Measurements from ENCODE around the gene MYOZ3. TPM values are rescaled to one million over a fixed set of nuclear protein-coding genes. Genes with fewer than 3 reads are reported as not detected.

Gene MYOZ3
- total RNA-seq, 4 donors from 2014 or later, result 4.8 to 12.6 (median 11.3) TPM

DNA sequence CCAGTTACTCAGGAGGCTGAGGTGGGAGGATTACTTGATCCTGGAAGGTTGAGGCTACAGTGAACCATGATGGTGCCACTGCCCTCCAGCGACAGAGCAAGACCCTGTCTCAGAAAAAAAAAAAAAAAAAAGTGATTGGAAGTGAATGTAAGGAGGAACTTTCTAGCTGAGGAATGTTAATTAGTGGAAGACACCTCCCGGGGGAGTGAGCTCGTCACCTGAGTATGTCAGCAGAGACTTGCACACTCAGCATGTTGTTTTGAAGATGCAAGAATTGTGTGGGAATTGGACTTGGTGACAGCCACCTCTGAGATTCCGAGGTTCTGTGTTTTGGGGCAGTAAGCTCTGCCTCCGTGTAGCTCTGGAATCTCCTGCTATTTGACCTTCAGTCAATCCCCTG, 17.0 kb upstream of the MYOZ3 start:
- Histone ChIP-seq H3K9me3 (no peaks in the 10 kb centered on the region), H3K27me3 (no peaks in the 10 kb centered on the region), H3K36me3 (peaks cover 0 to 10% of the 10 kb centered on the region in 2 donors), H3K4me3 (no peak overlapping the region), H3K27ac (peak overlapping the region; percentile 96 to 100 (median 100)), H3K4me1 (peaks cover 89 to 93% of the 10 kb centered on the region in 2 donors)
- in situ Hi-C loops (cut with MboI; ENCODE audit: low sequenced_read_pairs in 4 of 4), result no loop called here
- intact Hi-C loops (cut with DNase I; ENCODE audit: low total_unique reads), result no loop called here
- ATAC-seq, result no peak
- DNase-seq, result no peak
- TF ChIP-seq, protein P1, sequence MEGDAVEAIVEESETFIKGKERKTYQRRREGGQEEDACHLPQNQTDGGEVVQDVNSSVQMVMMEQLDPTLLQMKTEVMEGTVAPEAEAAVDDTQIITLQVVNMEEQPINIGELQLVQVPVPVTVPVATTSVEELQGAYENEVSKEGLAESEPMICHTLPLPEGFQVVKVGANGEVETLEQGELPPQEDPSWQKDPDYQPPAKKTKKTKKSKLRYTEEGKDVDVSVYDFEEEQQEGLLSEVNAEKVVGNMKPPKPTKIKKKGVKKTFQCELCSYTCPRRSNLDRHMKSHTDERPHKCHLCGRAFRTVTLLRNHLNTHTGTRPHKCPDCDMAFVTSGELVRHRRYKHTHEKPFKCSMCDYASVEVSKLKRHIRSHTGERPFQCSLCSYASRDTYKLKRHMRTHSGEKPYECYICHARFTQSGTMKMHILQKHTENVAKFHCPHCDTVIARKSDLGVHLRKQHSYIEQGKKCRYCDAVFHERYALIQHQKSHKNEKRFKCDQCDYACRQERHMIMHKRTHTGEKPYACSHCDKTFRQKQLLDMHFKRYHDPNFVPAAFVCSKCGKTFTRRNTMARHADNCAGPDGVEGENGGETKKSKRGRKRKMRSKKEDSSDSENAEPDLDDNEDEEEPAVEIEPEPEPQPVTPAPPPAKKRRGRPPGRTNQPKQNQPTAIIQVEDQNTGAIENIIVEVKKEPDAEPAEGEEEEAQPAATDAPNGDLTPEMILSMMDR (IDR thresholded peaks at IDR 0.05 in 4 of 5, conservative IDR thresholded peaks at IDR 0.05 in 1 of 5), result no peak
- TF ChIP-seq POLR2A (IDR thresholded peaks at IDR 0.05), result no peak

DNA sequence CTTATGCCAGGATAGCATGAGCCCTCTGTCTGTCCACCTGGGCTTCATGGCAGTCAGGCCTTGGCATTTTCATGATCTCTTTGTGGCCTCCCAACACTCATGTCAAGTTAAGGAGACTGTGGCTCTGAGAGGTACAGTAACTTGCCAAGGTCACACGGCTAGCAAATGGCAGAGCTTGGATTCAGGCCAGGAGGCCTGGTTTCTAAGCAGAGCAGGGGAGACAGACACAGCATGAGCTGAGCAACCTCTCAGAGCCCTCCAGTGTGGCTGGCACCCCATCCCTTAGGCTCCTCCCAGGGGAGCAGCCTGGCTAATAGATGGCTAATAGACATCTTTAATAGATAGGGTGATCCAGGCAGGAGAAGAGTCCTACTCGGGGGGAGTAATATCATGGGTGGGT, 16.5 kb upstream of the MYOZ3 start:
- in situ Hi-C loops (cut with MboI; ENCODE audit: low sequenced_read_pairs in 4 of 4), result no loop called here
- TF ChIP-seq POLR2A (IDR thresholded peaks at IDR 0.05), result no peak
- TF ChIP-seq, protein P1 (IDR thresholded peaks at IDR 0.05 in 4 of 5, conservative IDR thresholded peaks at IDR 0.05 in 1 of 5), result no peak
- Histone ChIP-seq H3K4me1 (peaks cover 89 to 93% of the 10 kb centered on the region in 2 donors), H3K27ac (peak overlapping the region; percentile 96 to 100 (median 100)), H3K36me3 (peaks cover 0 to 14% of the 10 kb centered on the region in 2 donors), H3K4me3 (no peak overlapping the region), H3K27me3 (no peaks in the 10 kb centered on the region), H3K9me3 (no peaks in the 10 kb centered on the region)
- DNase-seq (peak in 1 of 2 donors; percentile 74), ATAC-seq (peak in 1 of 2 donors; percentile 27)
- intact Hi-C loops (cut with DNase I; ENCODE audit: low total_unique reads), result no loop called here

DNA sequence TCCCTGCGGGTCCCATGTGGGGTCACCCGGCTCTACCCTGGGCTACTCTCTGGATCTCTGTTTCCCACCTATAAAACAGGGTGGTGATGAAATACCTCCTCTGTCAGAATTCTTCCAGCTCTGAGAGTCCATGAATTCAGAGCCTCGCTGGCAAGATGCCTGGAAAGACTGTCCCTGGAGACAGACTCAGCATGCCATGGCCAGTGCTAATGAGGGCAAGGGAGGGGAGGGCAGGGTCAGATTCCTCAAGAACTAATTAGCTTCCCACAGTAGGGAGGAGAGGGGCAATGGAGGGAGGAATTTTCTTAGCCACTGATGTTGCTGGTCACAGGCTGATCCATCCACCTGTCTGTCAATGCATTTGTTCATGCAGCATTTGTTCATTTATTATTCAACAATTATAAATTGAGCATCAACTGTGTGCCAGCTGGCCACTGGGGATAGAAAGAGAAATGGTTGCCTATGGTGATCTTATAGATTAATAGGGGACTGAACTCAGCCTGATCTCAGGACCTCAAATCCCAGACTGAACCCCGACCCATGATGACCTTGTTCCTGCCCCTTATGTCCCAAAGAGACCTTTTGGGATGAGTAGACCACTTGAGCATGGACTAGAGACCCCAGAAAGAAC, 15.9 kb upstream of the MYOZ3 start:
- ATAC-seq (peak in 1 of 2 donors; percentile 8), DNase-seq (peak in 1 of 2 donors; percentile 69)
- Histone ChIP-seq H3K27ac (peak overlapping the region; percentile 96 to 100 (median 100)), H3K36me3 (peaks cover 0 to 21% of the 10 kb centered on the region in 2 donors), H3K4me3 (no peak overlapping the region), H3K9me3 (no peaks in the 10 kb centered on the region), H3K4me1 (peaks cover 88 to 93% of the 10 kb centered on the region in 2 donors), H3K27me3 (no peaks in the 10 kb centered on the region)
- TF ChIP-seq POLR2A (IDR thresholded peaks at IDR 0.05), result no peak
- in situ Hi-C loops (cut with MboI; ENCODE audit: low sequenced_read_pairs in 4 of 4) (no loop called here), intact Hi-C loops (cut with DNase I; ENCODE audit: low total_unique reads) (loop anchor here (5.0 kb wide), 1 partner anchor 38 kb away; no protein-coding TSS in a partner anchor)

DNA sequence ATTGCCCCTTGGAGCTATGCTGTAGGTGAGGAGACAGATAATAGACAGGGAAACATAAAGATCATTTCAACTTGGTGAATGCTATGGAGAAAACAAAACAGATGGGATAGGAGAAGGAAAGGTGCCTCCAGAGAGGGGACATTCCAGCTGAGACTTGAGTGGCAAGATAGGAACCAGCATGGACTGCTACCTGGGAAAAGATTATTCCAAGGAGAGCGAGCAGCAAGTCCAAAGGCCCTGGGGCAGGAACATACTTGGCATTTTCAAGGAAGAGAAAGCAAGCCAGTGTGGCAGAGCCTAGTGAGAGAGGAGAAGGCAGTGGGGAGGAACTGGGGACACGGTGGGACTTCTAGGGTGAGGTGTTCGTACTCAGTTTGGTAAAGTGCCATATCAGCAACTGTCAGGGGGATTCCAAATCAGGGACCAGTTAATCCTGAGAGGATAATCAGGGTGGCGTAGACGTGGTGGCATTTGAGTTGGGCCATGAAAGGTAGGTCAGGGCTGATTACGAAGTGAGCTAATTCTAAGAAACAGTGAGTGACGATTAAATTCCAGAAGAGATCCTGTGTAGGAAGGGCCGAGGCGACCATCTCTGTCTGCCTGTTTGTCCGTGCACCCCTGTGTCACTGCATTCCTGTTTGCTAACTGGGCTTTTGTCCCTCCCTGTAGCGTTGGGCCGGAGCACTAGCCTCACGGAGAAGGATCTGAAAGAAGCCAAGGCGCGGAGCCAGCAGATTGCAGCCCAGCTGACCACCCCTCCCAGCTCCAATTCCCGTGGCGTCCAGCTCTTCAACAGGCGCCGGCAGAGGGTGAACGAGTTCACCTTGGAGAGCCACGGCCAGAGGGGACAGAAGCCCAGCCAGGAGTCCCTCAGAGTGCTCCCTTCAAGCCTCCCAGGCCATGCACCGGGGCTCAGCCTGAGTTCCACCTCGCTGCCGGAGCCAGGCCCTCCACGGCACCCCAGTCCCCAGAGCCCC, 13.5 kb upstream of the MYOZ3 start:
- ATAC-seq (peak; percentile 50 to 69), DNase-seq (peak; percentile 78 to 94)
- Histone ChIP-seq H3K27ac (peak overlapping the region; percentile 96 to 100 (median 100)), H3K4me1 (peaks cover 85 to 93% of the 10 kb centered on the region in 2 donors), H3K36me3 (peaks cover 0 to 24% of the 10 kb centered on the region in 2 donors), H3K27me3 (no peaks in the 10 kb centered on the region), H3K4me3 (no peak overlapping the region), H3K9me3 (no peaks in the 10 kb centered on the region)
- in situ Hi-C loops (cut with MboI; ENCODE audit: low sequenced_read_pairs in 4 of 4), result no loop called here
- intact Hi-C loops (cut with DNase I; ENCODE audit: low total_unique reads), result loop anchor here (5.0 kb wide), 1 partner anchor 40 kb away; no protein-coding TSS in a partner anchor
- peak in 1 of 2 donors; percentile 27 for TF ChIP-seq POLR2A (IDR thresholded peaks at IDR 0.05)
- TF ChIP-seq, protein P1 (IDR thresholded peaks at IDR 0.05 in 4 of 5, conservative IDR thresholded peaks at IDR 0.05 in 1 of 5), result no peak
